ENCODE results near the gene RPP30. TPM values are rescaled to one million over a fixed set of nuclear protein-coding genes. Genes with fewer than 3 reads are reported as not detected.
"Not testable (repeated sequence)": the region's sequence is repeated elsewhere in the genome, so short reads cannot be mapped to it uniquely, and the experiment has no call there.

Gene RPP30
- polyA plus RNA-seq, 3 donors from 2014 or later: 26.3 to 41.5 (median 33.2) TPM

DNA sequence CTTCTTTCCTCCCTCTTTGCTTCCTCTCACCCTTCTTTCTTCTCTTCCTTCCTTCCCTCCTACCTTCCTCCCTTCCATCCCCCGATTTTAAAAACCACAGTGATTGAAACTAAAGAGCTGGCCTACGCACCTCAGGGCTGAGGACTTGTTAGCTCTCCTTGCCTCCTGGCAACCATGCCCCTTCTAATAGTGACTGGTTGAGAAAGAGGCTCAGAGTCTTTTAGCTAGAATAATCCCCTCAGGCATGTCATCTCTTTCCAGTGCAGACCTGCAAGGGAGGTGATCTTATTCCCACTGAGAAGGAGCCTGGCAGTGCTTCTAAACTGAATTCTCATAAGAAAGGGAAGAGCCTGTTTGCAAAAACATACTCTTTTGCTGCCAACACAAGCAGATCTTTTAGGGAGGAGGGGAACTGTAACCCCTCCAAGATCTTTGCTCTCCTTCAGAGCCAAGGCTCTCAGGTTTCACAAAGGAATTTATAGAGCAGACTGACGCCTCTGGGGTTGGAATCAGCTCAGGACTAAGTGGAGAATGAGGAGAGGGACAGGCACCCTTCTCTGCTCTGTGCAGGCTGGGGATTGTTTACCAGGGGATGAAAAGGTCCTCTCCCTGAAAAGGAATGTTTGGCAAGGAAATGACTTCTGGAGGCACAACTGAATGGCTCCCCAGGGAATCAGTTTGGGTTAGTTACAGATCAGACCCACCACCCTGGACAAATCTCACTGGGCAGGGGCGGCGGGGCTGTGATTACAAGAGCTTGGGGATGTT is 58.5 kb downstream of the RPP30 start:
- H3K9me3 Mint-ChIP-seq: no peaks in the 10 kb centered on the region
- H3K27me3 Mint-ChIP-seq (ENCODE audit: low read depth in 3 of 3): peaks cover 3 to 5% (median 4%) of the 10 kb centered on the region in 3 donors
- H3K27ac Mint-ChIP-seq: no peak overlapping the region
- H3K4me3 Mint-ChIP-seq: no peak overlapping the region
- no peaks in the 10 kb centered on the region for H3K36me3 Mint-ChIP-seq
- no peak for DNase-seq
- no peaks in the 10 kb centered on the region for H3K4me1 Mint-ChIP-seq

DNA sequence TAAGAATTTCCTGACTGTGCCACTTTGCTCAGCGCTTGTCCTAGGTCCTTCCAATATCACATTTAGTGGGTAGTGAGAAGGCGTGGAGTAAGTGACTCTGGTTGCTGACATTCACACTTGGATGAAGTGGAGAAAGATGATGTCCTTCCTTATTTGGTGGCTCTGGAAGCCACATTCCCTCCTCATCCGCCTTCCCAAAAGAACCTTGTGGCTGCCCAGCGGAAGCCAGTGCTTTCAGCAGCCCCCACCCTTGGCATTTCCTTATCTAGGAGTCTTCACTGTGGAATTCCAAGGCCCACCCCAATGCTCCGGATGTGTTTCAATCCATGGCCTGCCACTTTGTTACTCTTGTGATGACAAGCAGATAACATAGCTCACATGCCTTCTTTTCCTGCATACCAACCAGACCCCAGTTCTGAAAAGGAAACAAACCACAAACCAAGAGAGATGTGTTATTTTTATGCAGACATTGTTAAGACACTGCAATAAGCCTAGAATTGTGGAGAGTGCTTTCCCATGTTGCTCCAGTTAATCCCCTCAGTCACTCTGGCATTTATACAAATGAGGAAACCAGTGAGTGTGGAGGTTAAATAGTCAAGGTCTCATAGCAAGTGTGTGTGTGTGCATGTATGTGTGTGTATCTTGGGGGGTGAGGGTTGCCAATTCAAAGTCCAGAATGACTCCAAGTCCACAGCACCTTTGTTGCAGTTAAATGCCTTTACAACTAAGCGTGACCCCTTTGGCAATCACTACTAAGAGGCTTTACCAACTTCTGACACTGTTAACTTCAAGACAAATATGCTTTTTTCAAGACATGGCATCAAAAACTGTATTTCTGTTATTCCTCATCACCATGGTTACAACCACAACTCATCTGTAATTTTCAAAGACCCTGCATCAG is 59.4 kb downstream of the RPP30 start:
- no peaks in the 10 kb centered on the region for H3K36me3 Mint-ChIP-seq
- no peak overlapping the region for H3K27ac Mint-ChIP-seq
- no peaks in the 10 kb centered on the region for H3K4me1 Mint-ChIP-seq
- no peaks in the 10 kb centered on the region for H3K9me3 Mint-ChIP-seq
- H3K27me3 Mint-ChIP-seq (ENCODE audit: low read depth in 3 of 3): peaks cover 3 to 6% (median 5%) of the 10 kb centered on the region in 3 donors
- H3K4me3 Mint-ChIP-seq: no peak overlapping the region
- DNase-seq: no peak

DNA sequence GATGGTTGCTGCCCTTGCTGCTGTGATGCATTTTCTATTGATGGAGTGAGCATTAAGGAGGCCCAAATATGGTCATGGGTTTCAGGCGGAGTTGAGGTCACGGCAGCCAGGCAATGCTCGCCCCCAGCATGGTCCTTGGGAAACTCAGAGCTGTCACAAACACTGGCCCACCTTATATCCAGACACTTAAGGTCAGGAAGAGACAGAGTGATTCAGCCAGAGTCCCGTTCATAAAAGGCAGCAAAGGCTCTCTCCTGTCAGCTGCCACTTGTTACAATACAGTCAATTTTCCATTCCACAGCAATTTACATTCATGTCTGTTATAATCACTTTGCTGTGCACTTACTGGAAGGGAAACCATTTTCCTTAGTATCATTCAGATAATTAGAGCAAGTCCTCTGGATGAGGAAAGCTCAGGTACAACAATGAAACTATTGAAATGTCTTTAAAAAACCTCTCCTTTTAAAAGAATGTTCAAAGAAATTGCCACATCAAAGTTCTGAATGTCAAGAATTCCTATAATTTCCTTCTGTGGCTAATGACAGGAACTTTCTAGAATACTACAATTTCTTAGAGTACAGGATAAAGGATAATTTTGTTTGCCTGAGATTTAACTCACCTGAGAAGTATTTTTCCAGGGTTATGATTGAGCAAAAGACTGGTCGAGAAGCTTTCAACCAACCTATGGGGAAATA is 64.0 kb downstream of the RPP30 start:
- no peak for DNase-seq
- H3K4me1 Mint-ChIP-seq: no peaks in the 10 kb centered on the region
- H3K27me3 Mint-ChIP-seq (ENCODE audit: low read depth in 3 of 3): peaks cover 0 to 3% (median 2%) of the 10 kb centered on the region in 3 donors
- no peaks in the 10 kb centered on the region for H3K36me3 Mint-ChIP-seq
- no peaks in the 10 kb centered on the region for H3K9me3 Mint-ChIP-seq
- H3K4me3 Mint-ChIP-seq: no peak overlapping the region
- H3K27ac Mint-ChIP-seq: no peak overlapping the region

DNA sequence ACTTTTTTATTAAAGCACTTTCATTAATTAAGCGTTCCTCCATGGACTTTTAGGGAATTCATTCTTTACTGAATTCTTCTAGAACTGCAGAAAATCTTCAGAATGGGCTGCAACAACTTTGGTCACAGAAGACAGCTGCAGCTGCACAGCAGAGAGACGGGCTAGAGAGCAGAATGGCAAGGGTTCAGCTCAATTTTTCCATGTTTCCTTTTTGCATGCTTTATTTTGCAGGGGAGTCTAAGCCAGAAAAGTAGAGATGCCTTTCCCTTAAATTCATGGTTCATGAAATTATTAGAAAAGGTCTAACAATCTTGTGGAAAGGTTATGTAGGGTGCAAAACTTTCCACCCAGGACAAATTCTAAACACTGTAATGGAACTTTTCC is 64.5 kb downstream of the RPP30 start:
- Mint-ChIP-seq H3K9me3 (no peaks in the 10 kb centered on the region), H3K4me1 (no peaks in the 10 kb centered on the region), H3K4me3 (no peak overlapping the region), H3K27me3 (ENCODE audit: low read depth in 3 of 3) (peaks cover 0 to 5% (median 3%) of the 10 kb centered on the region in 3 donors), H3K36me3 (no peaks in the 10 kb centered on the region), H3K27ac (no peak overlapping the region)
- no peak for DNase-seq

DNA sequence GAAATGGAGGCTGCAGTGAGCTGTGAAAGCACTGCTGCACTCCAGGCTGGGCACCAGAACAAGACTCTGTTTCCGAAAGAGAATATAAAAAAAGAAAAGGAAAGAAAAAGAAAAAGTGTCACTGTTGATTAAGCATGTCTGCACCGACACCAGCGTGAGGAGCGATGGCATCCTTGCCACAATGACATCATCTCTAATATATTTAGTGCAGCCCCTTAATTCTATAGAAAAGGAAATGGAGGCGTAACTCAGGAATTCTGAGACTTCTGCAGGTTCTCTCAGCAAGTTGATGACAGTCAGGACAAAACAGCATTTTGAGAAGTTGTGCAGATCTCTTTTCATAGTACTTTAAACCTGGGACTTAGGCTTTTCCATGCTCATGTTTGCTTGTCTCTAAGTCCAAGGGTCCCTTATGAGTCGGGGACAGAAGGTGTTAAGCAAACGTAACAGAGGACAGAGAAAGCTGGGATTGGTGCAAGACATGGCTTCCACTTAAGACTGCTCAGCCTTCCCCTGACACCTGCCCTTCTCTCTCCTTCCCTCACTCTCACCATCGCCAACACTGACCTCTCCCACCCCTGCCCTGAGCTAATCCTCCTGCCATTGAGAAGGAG is 66.0 kb downstream of the RPP30 start:
- no peak overlapping the region for H3K27ac Mint-ChIP-seq
- no peaks in the 10 kb centered on the region for H3K36me3 Mint-ChIP-seq
- H3K27me3 Mint-ChIP-seq (ENCODE audit: low read depth in 3 of 3): peaks cover 0 to 5% (median 0%) of the 10 kb centered on the region in 3 donors
- no peaks in the 10 kb centered on the region for H3K9me3 Mint-ChIP-seq
- H3K4me1 Mint-ChIP-seq: no peaks in the 10 kb centered on the region
- H3K4me3 Mint-ChIP-seq: no peak overlapping the region
- no peak for DNase-seq

DNA sequence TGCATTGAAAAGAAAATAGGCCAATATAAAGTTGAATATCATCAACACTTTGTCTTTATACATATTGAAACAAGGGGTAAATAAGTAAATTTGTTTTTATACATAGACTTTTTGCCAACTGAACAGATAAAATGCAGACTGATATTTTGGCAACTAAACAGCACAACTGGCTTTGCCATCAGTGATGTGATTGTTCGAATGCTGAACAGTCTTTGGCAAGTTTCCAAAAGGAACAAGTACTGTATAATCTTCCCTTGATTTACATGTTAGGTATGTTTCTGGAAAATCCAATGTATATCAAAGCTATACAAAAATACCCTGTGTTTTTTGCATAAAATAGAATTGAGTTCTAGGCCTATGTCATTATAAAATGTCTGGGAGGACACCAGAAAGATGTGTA is 67.3 kb downstream of the RPP30 start:
- no peaks in the 10 kb centered on the region for H3K4me1 Mint-ChIP-seq
- no peak overlapping the region for H3K4me3 Mint-ChIP-seq
- no peak overlapping the region for H3K27ac Mint-ChIP-seq
- no peaks in the 10 kb centered on the region for H3K36me3 Mint-ChIP-seq
- peaks cover 0 to 5% (median 0%) of the 10 kb centered on the region in 3 donors for H3K27me3 Mint-ChIP-seq (ENCODE audit: low read depth in 3 of 3)
- no peak for DNase-seq
- no peaks in the 10 kb centered on the region for H3K9me3 Mint-ChIP-seq

DNA sequence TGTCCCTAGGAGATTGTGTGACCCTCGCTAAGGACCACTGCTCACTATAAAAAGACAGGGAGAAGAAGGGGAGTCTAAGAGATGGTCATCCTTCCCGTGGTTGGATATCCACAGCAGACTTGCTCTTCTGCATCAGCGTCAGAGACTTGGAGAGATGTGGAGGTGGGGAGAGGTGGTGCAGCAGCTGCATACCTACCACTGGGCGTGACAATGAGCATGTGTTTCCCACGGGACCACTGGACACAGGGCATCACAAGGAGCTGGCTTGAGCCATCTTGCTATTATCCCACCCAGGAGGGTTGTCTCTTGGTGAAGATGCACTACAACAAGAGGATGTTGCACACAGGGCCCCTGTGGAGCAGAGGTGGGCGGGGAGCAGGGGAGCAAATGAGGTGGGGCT is 67.9 kb downstream of the RPP30 start:
- H3K27ac Mint-ChIP-seq: no peak overlapping the region
- H3K4me1 Mint-ChIP-seq: no peaks in the 10 kb centered on the region
- H3K36me3 Mint-ChIP-seq: no peaks in the 10 kb centered on the region
- no peak for DNase-seq
- H3K4me3 Mint-ChIP-seq: no peak overlapping the region
- peaks cover 0 to 5% (median 0%) of the 10 kb centered on the region in 3 donors for H3K27me3 Mint-ChIP-seq (ENCODE audit: low read depth in 3 of 3)
- H3K9me3 Mint-ChIP-seq: no peaks in the 10 kb centered on the region

DNA sequence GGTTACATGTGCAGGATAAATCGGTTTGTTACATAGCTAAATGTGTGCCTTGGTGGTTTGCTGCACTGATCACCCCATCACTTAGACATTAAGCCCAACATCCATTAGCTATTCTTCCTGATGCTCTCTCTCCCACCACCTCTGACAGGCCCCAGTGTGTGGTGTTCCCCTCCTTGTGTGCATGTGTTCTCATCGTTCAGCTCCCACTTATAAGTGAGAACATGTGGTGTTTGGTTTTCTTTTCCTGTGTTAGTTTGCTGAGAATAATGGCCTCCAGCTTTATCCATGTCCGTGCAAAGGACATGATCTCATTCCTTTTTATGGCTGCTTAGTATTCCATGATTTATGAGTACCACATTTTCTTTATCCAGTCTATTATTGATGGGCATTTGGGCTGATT is 71.2 kb downstream of the RPP30 start:
- H3K36me3 Mint-ChIP-seq; H3K9me3 Mint-ChIP-seq; H3K27me3 Mint-ChIP-seq (ENCODE audit: low read depth in 3 of 3); H3K4me1 Mint-ChIP-seq; H3K27ac Mint-ChIP-seq; H3K4me3 Mint-ChIP-seq; DNase-seq: not testable (repeated sequence)

DNA sequence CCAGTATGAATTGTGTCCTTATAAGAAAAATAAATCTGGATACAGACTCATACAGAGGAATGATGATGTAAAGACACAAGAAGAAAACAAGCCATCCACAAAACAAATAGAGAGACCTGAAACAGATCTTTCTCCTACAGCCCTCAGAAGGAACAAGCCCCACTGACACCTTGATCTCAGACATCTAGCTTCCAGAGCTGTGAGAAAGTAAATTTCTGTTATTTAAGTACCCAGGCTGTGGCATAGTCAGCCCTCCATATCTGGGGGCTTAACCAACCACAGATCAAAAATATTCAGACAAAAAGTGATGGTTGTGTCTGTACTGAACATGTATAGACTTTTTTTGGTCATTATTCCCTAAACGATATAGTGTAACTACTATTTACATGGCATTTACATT is 73.0 kb downstream of the RPP30 start:
- H3K4me3 Mint-ChIP-seq: no peak overlapping the region
- no peak overlapping the region for H3K27ac Mint-ChIP-seq
- DNase-seq: no peak
- no peaks in the 10 kb centered on the region for H3K36me3 Mint-ChIP-seq
- H3K4me1 Mint-ChIP-seq: no peaks in the 10 kb centered on the region
- H3K9me3 Mint-ChIP-seq: no peaks in the 10 kb centered on the region
- peaks cover 0 to 5% (median 0%) of the 10 kb centered on the region in 3 donors for H3K27me3 Mint-ChIP-seq (ENCODE audit: low read depth in 3 of 3)

DNA sequence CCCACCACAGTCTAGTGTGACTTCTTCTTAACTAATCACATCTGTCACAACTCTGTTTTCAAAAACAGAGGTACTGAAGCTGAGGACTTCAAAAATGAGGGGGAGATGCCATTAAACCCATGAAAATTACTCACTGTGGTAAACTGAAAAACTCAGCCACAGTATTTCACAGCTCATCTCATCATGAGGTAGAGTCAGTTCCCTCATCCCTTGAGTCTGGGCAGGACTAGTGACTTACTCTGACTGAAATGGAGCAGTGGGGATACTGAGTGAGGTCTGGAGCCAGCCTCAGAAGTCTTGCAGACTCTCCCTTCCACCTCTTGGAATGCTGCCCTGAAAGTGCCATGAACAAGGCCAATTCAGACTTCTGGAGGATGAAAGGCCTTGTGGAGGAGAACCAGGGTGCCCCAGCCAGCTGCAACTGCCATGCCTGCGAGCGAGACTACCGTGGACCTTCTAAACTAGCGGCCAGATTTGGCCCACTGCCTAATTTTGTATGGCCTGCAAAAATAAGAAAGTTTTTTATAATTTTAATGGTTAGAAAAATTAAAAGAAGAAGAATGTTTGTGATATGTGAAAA is 73.8 kb downstream of the RPP30 start:
- peaks cover 0 to 7% (median 0%) of the 10 kb centered on the region in 3 donors for H3K27me3 Mint-ChIP-seq (ENCODE audit: low read depth in 3 of 3)
- no peaks in the 10 kb centered on the region for H3K9me3 Mint-ChIP-seq
- DNase-seq: no peak
- H3K36me3 Mint-ChIP-seq: no peaks in the 10 kb centered on the region
- H3K4me1 Mint-ChIP-seq: no peaks in the 10 kb centered on the region
- no peak overlapping the region for H3K27ac Mint-ChIP-seq
- no peak overlapping the region for H3K4me3 Mint-ChIP-seq

DNA sequence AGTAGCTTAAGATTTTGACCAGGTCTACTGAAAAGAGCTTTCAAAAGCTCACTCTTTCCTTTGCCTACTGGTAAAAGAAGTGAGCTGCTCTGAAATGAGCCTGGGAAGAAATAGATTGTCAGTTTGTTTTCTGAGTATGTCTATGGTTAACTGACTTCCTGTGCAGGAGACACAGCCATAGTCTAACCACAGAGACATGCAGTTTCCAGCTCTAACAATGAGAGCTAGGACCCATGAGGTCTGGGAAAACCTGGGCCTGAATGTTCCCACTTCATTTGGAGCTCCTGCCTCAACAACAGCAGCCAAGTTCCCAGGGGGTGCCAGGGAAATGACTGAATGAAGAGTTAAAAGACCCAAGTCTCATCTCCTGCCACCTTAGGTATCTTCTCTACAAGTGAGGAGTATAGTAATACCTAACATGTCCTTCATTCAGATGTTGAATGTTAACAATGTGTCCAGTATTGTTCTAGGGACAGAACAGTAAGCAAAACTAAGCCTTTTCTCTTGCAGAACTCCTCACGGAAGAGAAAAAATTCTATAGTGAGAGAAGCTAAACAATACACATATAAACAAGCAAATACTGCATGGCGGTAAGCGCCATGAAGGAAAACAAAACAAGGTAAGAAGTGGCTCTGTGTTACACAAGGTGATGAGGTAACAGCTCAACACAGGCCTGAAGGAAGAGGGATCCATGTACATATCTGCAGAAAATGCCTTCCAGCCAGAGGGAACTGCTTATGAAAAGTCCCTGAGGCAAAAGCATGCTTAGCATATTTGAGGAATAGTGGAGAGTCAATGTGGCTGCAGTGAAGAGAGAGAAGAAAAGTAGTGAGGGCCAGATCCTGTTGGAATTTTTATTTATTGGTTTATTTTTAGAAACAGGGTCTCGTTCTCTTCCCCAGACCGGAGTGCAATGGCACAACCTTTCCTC is 75.5 kb downstream of the RPP30 start:
- Mint-ChIP-seq H3K27me3 (ENCODE audit: low read depth in 3 of 3) (peaks cover under 1 to 8% (median 7%) of the 10 kb centered on the region in 3 donors), H3K4me1 (no peaks in the 10 kb centered on the region), H3K9me3 (no peaks in the 10 kb centered on the region), H3K36me3 (no peaks in the 10 kb centered on the region), H3K27ac (no peak overlapping the region), H3K4me3 (no peak overlapping the region)
- DNase-seq: no peak
